Measurements from ENCODE around the gene AQP2.

GRCh38 chr12:49973361-49973830, 22.9 kb downstream of the AQP2 start:
- TF ChIP-seq CTCF (IDR thresholded peaks at IDR 0.05; ENCODE audit: low read depth, low read length, poor library complexity, severe bottlenecking) = no peak
- no peak for TF ChIP-seq EZH2phosphoT487 (IDR thresholded peaks at IDR 0.05; ENCODE audit: borderline replicate concordance, low read length)
